SK-N-SH (cell line): ENCODE data around the gene SH3D19. TPM values are rescaled to one million over a fixed set of nuclear protein-coding genes. Genes with fewer than 3 reads are reported as not detected.
A peak's percentile ranks its signal among the peaks of the same experiment; 100 is the strongest.

ENCODE experiments used
- CTCF ChIA-PET: fragments of 300-600, 350-600 bp; formaldehyde crosslinking; extraction: SDS; loops from one replicate; lab custom pipeline; 2021; lab: Yijun Ruan, JAX
- POLR2A ChIA-PET: fragments of 350-600 bp; sonication (Branson Sonifier 250); formaldehyde crosslinking; extraction: SDS; loops from one replicate; lab custom pipeline; 2020; ENCODE audit warnings: antibody characterized with exemption, inconsistent platforms; lab: Yijun Ruan, JAX
- DNase-seq: peaks from one replicate; pipeline ENCODE4 v3.0.0; 2012
- H2AFZ ChIP-seq: fragments of 200-600 bp; sonication (generic); 2 replicates; pipeline ENCODE4 v1.8.1; 2016; ENCODE audit warnings: antibody characterized with exemption, mild to moderate bottlenecking, low read depth
- H3F3A ChIP-seq: fragments of 200-600 bp; sonication (generic); replicated peaks from 2 replicates; pipeline ENCODE3; 2016; ENCODE audit warnings: antibody characterized with exemption, mild to moderate bottlenecking; ENCODE audit not compliant: insufficient read depth
- H3K27ac ChIP-seq, 2 experiments: fragments of 200-500 bp in 1 of 2; fragments of 200-600 bp in 1 of 2; sonication (Bioruptor generic) in 1 of 2; sonication (generic), shearing (Covaris generic) in 1 of 2; 2 replicates each; pipeline versions ENCODE4 v1.5.1 to v1.6.1; 2014 to 2016; ENCODE audit warnings: low read depth in 2 of 2, inconsistent platforms in 1 of 2, low read length in 1 of 2, mild to moderate bottlenecking in 1 of 2, mixed read lengths in 1 of 2
- H3K27me3 ChIP-seq: fragments of 200-600 bp; sonication (generic), shearing (Covaris generic); 2 replicates; pipeline ENCODE4 v1.6.1; 2016; ENCODE audit warnings: mixed run types; ENCODE audit not compliant: insufficient read depth
- H3K36me3 ChIP-seq, 2 experiments: fragments of 200-500 bp in 1 of 2; fragments of 200-600 bp in 1 of 2; sonication (Bioruptor generic) in 1 of 2; sonication (generic) in 1 of 2; replicated peaks in 1 of 2; 2 replicates each; pipeline versions ENCODE3 to v1.5.1; 2014 to 2016; ENCODE audit warnings: low read length in 1 of 2, mild to moderate bottlenecking in 1 of 2; ENCODE audit not compliant: insufficient read depth in 2 of 2, control insufficient read depth in 1 of 2
- H3K4me1 ChIP-seq, 2 experiments: fragments of 200-500 bp in 1 of 2; fragments of 200-600 bp in 1 of 2; sonication (Bioruptor generic) in 1 of 2; sonication (generic), shearing (Covaris generic) in 1 of 2; 2 replicates each; pipeline versions ENCODE4 v1.5.1 to v1.6.1; 2014 to 2016; ENCODE audit warnings: low read depth in 1 of 2, low read length in 1 of 2, mixed run types in 1 of 2; ENCODE audit not compliant: insufficient read depth in 2 of 2, control insufficient read depth in 1 of 2
- H3K4me2 ChIP-seq: fragments of 200-600 bp; sonication (generic), shearing (Covaris generic); 2 replicates; pipeline ENCODE4 v1.6.1; 2017; ENCODE audit warnings: mixed run types
- H3K4me3 ChIP-seq, 2 experiments: fragments of 200-500 bp in 1 of 2; fragments of 200-600 bp in 1 of 2; sonication (Bioruptor generic) in 1 of 2; sonication (generic), shearing (Covaris generic) in 1 of 2; 2 replicates each; pipeline versions ENCODE4 v1.5.1 to v1.8.1; 2014 to 2016; ENCODE audit warnings: low read depth in 2 of 2, inconsistent platforms in 1 of 2, low read length in 1 of 2, mild to moderate bottlenecking in 1 of 2, mixed read lengths in 1 of 2, moderate library complexity in 1 of 2
- H3K79me2 ChIP-seq: fragments of 200-600 bp; sonication (generic); 2 replicates; pipeline ENCODE4 v1.8.1; 2017; ENCODE audit warnings: mild to moderate bottlenecking; ENCODE audit not compliant: insufficient read depth
- H3K9ac ChIP-seq: fragments of 200-600 bp; sonication (generic); 2 replicates; pipeline ENCODE4 v1.6.1; 2017; ENCODE audit warnings: mixed run types
- H3K9me2 ChIP-seq: fragments of 200-600 bp; sonication (generic); 2 replicates; pipeline ENCODE4 v1.6.1; 2017; ENCODE audit warnings: mixed run types
- H3K9me3 ChIP-seq: fragments of 200-600 bp; sonication (generic); 2 replicates; pipeline ENCODE4 v1.6.1; 2017; ENCODE audit warnings: mixed run types, mild to moderate bottlenecking, moderate library complexity
- H4K20me1 ChIP-seq: fragments of 200-600 bp; sonication (generic); 2 replicates; pipeline ENCODE4 v1.6.1; 2017; ENCODE audit warnings: mild to moderate bottlenecking, mixed run types; ENCODE audit not compliant: insufficient read depth
- CHD2 ChIP-seq: fragments of 150-350 bp; IDR thresholded peaks from 2 replicates; pipeline ENCODE4 v1.6.1; 2018; ENCODE audit warnings: low read length; ENCODE audit not compliant: partially characterized antibody
- CTCF ChIP-seq: fragments of 200-600 bp; sonication (generic); IDR thresholded peaks from 2 replicates; pipeline ENCODE4 v1.6.1; 2017; ENCODE audit warnings: antibody characterized with exemption, mild to moderate bottlenecking, moderate library complexity
- ELF1 ChIP-seq: IDR thresholded peaks from 2 replicates; pipeline ENCODE4 v1.4.0; 2012
- EP300 ChIP-seq, 2 experiments: IDR thresholded peaks; 2 replicates each; pipeline versions ENCODE4 v1.4.0 to v1.6.1; 2012; ENCODE audit warnings: borderline replicate concordance in 1 of 2, low read depth in 1 of 2, low read length in 1 of 2
- FOSL2 ChIP-seq: IDR thresholded peaks from 2 replicates; pipeline ENCODE4 v1.4.0; 2012; ENCODE audit warnings: low read depth, mild to moderate bottlenecking, moderate library complexity, borderline replicate concordance
- FOXJ3 ChIP-seq: sonication (generic); formaldehyde crosslinking; IDR thresholded peaks from 2 replicates; pipeline ENCODE4 v1.5.1; 2020; ENCODE audit warnings: mild to moderate bottlenecking, missing genetic modification reagents
- GATA2 ChIP-seq: sonication (generic); formaldehyde crosslinking; IDR thresholded peaks from 2 replicates; pipeline ENCODE4 v1.5.0; 2020; ENCODE audit warnings: mild to moderate bottlenecking, missing genetic modification reagents
- IRF3 ChIP-seq: fragments of 150-350 bp; IDR thresholded peaks from 2 replicates; pipeline ENCODE4 v1.6.1; 2016; ENCODE audit warnings: mild to moderate bottlenecking, low read depth, low read length
- JUND ChIP-seq: IDR thresholded peaks from 2 replicates; pipeline ENCODE4 v1.4.0; 2012
- MEF2A ChIP-seq: IDR thresholded peaks from 2 replicates; pipeline ENCODE4 v1.4.0; 2012; ENCODE audit warnings: low read depth, borderline replicate concordance
- MXI1 ChIP-seq: IDR thresholded peaks from 2 replicates; pipeline ENCODE4 v1.6.1; 2012; ENCODE audit warnings: mild to moderate bottlenecking, low read depth, low read length, improper control_type of control experiment
- NRF1 ChIP-seq: IDR thresholded peaks from 2 replicates; pipeline ENCODE4 v1.6.1; 2012; ENCODE audit warnings: low read depth, mild to moderate bottlenecking, low read length
- RCOR1 ChIP-seq: fragments of 150-350 bp; IDR thresholded peaks from 2 replicates; pipeline ENCODE4 v1.6.1; 2017; ENCODE audit warnings: antibody characterized with exemption, low read length
- RFX5 ChIP-seq: IDR thresholded peaks from 2 replicates; pipeline ENCODE4 v1.6.1; 2012; ENCODE audit warnings: mild to moderate bottlenecking, improper control_type of control experiment, low read length
- RXRA ChIP-seq: IDR thresholded peaks from 2 replicates; pipeline ENCODE4 v1.4.0; 2012; ENCODE audit warnings: low read depth, mild to moderate bottlenecking, borderline replicate concordance
- SIN3A ChIP-seq: IDR thresholded peaks from 2 replicates; pipeline ENCODE4 v1.6.1; 2012; ENCODE audit warnings: low read depth, mild to moderate bottlenecking, low read length, moderate library complexity, borderline replicate concordance
- SMC3 ChIP-seq: IDR thresholded peaks from 2 replicates; pipeline ENCODE4 v1.6.1; 2012; ENCODE audit warnings: low read depth, low read length, improper control_type of control experiment
- USF1 ChIP-seq: IDR thresholded peaks from 2 replicates; pipeline ENCODE4 v1.4.0; 2012; ENCODE audit warnings: low read depth, borderline replicate concordance
- YY1 ChIP-seq: IDR thresholded peaks from 2 replicates; pipeline ENCODE4 v1.4.0; 2012; ENCODE audit warnings: low read depth, mild to moderate bottlenecking
- WGBS: methylation state at CpG from one replicate; pipeline ENCODE4 v1.1.6; 2017; ENCODE audit warnings: low lambda C conversion rate; 5-methylcytosine and 5-hydroxymethylcytosine counted together
- polyA plus RNA-seq, 3 experiments: library from polyadenylated mRNA; depleted of rRNA; stranded (reverse); fragments of >200 nt; gene quantifications; 2 replicates each; pipeline ENCODE4 v1.2.3, GENCODE V29; 2012
- TF ChIP-seq, protein P1 (sequence below): fragments of 150-350 bp; IDR thresholded peaks from 2 replicates; pipeline ENCODE4 v1.6.1; 2017; ENCODE audit warnings: antibody characterized with exemption, low read length, low read depth, borderline replicate concordance
- TF ChIP-seq, protein P2 (sequence below): IDR thresholded peaks from 2 replicates; pipeline ENCODE4 v1.4.0; 2012; ENCODE audit warnings: low read depth

The SH3D19 gene
- polyA plus RNA-seq, 1 of the 3 experiments (the other 2 are of a cell fraction): 7.1 TPM

DNA sequence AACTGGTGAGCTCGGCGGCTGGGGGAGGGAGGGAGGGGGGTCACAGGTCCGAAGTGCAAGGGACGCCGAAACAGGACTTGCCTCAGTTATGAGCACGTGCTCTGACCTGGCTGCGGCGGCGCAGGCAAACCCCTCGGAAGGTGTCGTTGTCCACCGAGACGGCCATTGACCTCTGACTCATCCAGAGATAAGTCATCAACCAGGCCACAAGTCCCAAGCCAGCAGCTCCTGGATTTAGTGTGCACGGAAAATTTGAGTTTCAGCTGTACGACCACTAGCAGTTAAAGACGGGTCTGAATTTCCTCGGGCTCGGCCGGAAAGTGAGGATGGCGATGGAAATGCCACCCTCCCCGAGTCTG, 674 bp downstream of the SH3D19 start:
- WGBS: 1% methylated on average over 17 of the region's 21 CpGs

DNA sequence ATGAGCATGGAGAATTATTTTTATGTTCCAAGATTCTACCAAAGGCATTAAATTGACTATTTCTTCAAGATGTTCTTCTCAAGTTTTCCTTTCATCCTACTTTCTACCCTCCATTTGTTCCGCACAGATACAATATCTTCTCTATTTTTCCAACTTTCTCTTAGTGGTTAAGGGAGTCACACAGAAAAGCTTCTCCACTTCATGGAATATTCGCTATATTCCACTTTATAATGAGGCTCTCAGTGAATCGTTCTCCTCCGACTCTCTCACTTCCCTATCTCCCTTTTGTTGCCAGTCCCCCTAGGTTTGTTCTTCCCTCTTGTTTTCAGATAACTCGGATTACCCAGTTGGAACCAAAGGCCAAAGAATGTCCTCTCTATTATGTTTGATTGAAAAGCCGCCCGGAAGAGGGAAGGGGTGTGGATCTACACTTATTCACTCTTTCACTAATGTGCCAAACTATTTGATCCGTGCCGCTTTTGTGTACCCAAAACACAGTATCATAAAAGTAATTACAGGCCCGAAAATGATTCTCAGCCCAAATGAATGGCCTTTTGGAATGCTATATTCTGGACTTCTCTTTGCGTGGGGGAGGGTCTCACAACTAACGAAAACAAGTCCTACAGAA, 1.2 kb downstream of the SH3D19 start:
- H3K9ac ChIP-seq: peak overlapping the region; percentile 84; the same call in 1 of the 2 replicates
- ChIA-PET CTCF (interaction anchor here (0.8 to 1.3 kb wide), 5 partner anchors 10 to 288 kb away, joined by 3 to 4 read pairs (median 3); no protein-coding TSS in a partner anchor), POLR2A (interaction anchor here (1.0 to 1.4 kb wide), 3 partner anchors 27 to 224 kb away, joined by 3 to 4 read pairs (median 3); partner anchors contain the start of gene RPS3A)
- H3F3A ChIP-seq: peaks cover 34% of the 10 kb centered on the region
- H3K36me3 ChIP-seq: peaks cover 0 to 3% of the 10 kb centered on the region in 2 experiments
- H3K4me2 ChIP-seq: peak overlapping the region; percentile 79
- TF ChIP-seq CHD2: no peak
- no peak for TF ChIP-seq MEF2A
- TF ChIP-seq, protein P1, sequence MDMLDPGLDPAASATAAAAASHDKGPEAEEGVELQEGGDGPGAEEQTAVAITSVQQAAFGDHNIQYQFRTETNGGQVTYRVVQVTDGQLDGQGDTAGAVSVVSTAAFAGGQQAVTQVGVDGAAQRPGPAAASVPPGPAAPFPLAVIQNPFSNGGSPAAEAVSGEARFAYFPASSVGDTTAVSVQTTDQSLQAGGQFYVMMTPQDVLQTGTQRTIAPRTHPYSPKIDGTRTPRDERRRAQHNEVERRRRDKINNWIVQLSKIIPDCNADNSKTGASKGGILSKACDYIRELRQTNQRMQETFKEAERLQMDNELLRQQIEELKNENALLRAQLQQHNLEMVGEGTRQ: no peak
- TF ChIP-seq NRF1: no peak
- TF ChIP-seq EP300 (IDR thresholded peaks at IDR 0.05; ENCODE audit: borderline replicate concordance in 1 of 2, low read depth in 1 of 2, low read length in 1 of 2): no peak
- TF ChIP-seq MXI1: no peak
- TF ChIP-seq GATA2 (CRISPR knock-in tag): no peak
- no peak for TF ChIP-seq RCOR1
- no peak for TF ChIP-seq ELF1
- TF ChIP-seq SIN3A: no peak
- TF ChIP-seq CTCF: no peak
- no peak for TF ChIP-seq RFX5
- TF ChIP-seq USF1: no peak
- no peaks in the 10 kb centered on the region for H3K9me3 ChIP-seq
- WGBS: 32% methylated on average over 12 of the region's 12 CpGs
- H3K27me3 ChIP-seq: no peaks in the 10 kb centered on the region
- H3K27ac ChIP-seq: peak overlapping the region; percentile 68 to 81; a peak in 3 of 4 replicates
- peaks cover 41% of the 10 kb centered on the region for H3K79me2 ChIP-seq
- H3K9me2 ChIP-seq: no peaks in the 10 kb centered on the region
- DNase-seq: peak; percentile 22
- H4K20me1 ChIP-seq: no peaks in the 10 kb centered on the region
- H2AFZ ChIP-seq: peak overlapping the region; percentile 98; the same call in 1 of the 2 replicates
- peaks cover 0 to 7% of the 10 kb centered on the region in 2 experiments; a peak in 2 of 4 replicates for H3K4me1 ChIP-seq
- peak overlapping the region; percentile 80 to 81 for H3K4me3 ChIP-seq

More for the DNA sequence above, 674 bp downstream of the SH3D19 start:
- Histone ChIP-seq H4K20me1 (no peaks in the 10 kb centered on the region), H3K4me3 (peak overlapping the region; percentile 80 to 81), H3K9ac (peak overlapping the region; percentile 84), H3F3A (peaks cover 39% of the 10 kb centered on the region), H3K4me2 (peak overlapping the region; percentile 79), H3K9me2 (no peaks in the 10 kb centered on the region), H3K36me3 (no peaks in the 10 kb centered on the region), H3K9me3 (no peaks in the 10 kb centered on the region), H3K27me3 (no peaks in the 10 kb centered on the region), H3K79me2 (peaks cover 36% of the 10 kb centered on the region), H3K27ac (peak overlapping the region; percentile 68 to 81), H2AFZ (peak overlapping the region; percentile 98; the same call in 1 of the 2 replicates), H3K4me1 (peaks cover 0 to 7% of the 10 kb centered on the region in 2 experiments; a peak in 3 of 4 replicates)
- TF ChIP-seq IRF3: no peak
- peak; percentile 80; the same call in 1 of the 2 replicates for TF ChIP-seq FOSL2
- TF ChIP-seq YY1: 0 out of 2 replicates have a peak, but pooled peaks have one; percentile 13
- no peak for TF ChIP-seq FOXJ3 (CRISPR knock-in tag)
- TF ChIP-seq RXRA: no peak
- 0 out of 2 replicates have a peak, but pooled peaks have one; percentile 31 for TF ChIP-seq GATA2 (CRISPR knock-in tag)
- TF ChIP-seq SMC3: no peak
- TF ChIP-seq RCOR1: no peak
- peak; percentile 55; the same call in 1 of the 2 replicates for TF ChIP-seq JUND
- TF ChIP-seq, protein P2, sequence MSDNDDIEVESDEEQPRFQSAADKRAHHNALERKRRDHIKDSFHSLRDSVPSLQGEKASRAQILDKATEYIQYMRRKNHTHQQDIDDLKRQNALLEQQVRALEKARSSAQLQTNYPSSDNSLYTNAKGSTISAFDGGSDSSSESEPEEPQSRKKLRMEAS: peak; percentile 93
- POLR2A ChIA-PET: interaction anchor here (0.6 to 1.4 kb wide), 6 partner anchors 26 to 225 kb away, joined by 3 to 5 read pairs (median 3); partner anchors contain the start of gene RPS3A
- DNase-seq: peak; percentile 64
- CTCF ChIA-PET: interaction anchor here (0.8 to 1.3 kb wide), 5 partner anchors 9 to 288 kb away, joined by 3 read pairs; no protein-coding TSS in a partner anchor
